GM21381 (cell line): ENCODE measurements around the gene GP9.

Experiments
- ATAC-seq: cut with Tn5 transposase; IDR thresholded peaks from one replicate; pipeline ENCODE4 v1.9.1; 2021; ENCODE audit warnings: mild to moderate bottlenecking, moderate library complexity; ENCODE audit not compliant: unreplicated experiment

GP9 gene

DNA sequence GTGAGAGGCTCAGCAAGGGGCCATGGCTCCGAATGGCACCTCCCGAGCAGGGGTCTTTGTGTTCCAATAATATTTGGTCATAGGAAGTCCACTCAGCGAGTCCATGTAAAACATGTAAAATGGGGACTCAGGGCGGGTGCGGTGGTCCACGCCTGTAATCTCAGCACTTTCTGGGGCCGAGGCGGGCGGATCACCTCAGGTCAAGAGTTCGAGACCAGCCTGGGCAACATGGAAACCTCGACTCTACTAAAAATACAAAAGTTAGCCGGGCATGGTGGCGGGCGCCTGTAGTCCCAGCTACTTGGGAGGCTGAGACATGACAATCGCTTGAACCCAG lies 33.1 kb upstream of the GP9 start:
- ATAC-seq, result no peak

- ATAC-seq, result no peak
Measured at GRCh38 chr3:129028866-129029265, 31.7 kb upstream of the GP9 start.

- no peak for ATAC-seq
Measured at GRCh38 chr3:129030611-129031010, 30.0 kb upstream of the GP9 start.

DNA sequence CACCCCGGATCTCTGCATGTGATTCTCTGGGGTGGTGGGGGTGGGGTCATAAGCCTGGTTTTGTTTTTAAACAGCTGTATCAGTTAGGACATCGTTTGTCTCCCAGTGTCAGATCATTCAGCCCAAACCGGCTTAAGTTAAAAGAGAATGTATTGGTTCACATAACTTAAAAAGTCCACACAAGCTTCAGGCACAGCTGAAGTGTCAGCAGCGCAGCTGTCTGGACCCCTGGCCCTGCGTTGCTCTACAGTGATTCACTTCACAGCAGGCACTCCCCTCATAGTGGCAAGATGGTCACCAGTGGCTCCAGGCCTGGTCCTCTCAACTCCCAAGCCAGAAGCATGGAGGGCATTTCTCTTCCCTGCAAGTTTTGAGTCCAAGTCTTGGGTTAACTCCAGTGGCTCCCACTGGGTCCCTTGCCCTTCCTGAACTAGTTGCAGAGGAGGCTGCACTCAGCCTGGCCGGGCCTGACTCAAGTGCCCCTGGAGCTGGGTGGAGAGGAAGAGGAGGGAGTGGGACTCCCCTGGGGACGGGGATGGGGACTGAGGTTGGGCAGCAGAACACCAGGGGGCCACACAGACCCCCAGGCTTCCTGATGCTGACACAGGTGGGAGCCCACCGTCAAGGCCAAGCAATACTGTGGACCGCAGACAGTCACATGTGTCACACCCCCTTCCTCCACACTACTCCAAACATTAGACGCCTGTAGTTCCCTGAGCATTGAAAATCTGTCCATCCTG lies 28.9 kb upstream of the GP9 start:
- ATAC-seq, result no peak

DNA sequence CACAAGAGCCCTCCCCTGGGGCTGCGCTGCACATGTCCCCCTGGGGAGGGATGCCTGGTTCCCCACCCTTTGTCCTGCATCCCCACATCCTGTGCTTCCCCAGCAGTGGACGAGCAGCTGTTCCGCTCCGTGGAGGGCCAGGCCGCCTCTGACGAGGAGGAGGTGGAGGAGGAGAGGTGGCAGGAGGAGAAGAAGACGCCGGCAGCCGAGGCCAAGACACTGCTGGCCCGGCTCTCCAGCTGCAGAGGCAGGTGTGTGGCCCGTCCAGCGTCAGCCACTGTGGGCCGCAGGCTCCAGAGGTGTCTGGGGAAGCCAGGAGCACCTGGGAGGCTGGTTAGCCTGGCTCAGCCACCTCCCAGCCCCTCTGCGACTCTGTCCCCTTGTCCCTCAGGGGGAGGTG lies 27.9 kb upstream of the GP9 start:
- ATAC-seq, result no peak

- no peak for ATAC-seq
Measured at GRCh38 chr3:129033151-129033550, 27.4 kb upstream of the GP9 start.

DNA sequence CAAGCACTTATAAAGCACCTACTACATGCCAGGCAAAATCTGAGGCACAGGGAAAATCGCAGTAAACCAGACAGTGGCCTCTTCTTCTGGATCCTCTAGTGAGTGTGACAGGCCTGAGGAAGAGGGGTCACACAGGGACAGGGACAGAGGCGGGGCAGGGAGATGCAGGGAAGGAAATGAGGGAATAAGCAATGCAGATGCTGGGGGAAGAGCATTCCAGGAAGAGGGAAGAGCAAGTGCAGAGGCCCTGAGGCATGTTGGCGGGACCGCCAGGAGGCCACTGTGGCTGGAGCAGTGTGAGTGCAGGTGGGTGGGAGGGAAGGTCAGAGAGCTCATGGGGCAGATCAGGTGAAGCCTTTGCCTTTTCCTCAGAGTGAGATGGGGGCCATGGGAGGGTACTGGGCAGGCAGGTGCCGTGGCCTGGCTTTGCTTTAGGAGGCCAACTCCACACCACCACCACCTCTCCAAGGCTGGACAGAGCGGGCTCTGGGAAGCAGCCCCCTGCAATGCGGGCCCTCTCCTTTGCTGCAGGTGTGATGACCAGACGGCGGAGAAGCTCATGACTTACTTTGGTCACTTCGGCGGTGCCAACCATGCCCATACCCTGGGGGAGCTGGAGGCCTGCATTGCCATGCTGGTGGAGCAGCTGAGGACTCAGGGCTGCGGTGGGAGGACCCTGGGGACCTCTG lies 26.8 kb upstream of the GP9 start:
- ATAC-seq, result no peak

DNA sequence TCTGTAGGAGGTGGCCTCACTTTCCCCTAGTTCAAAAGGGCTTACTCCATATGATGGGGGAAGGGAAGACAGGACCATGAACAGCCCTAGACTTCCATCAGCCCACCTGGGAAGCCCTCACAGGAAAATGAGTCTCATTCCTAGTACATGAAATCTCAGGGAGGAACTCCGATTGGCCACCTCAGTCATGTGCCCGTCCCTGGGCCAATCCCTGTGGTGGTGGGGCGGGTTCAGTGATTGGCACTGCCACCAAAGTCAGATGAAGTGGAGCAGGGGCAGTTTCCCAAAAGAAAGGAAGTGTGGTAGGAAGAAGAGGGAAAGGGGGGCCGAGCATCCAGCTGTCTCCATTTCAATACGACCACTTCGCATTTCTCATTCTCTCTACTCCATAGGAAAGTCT lies 25.9 kb upstream of the GP9 start:
- ATAC-seq, result no peak

DNA sequence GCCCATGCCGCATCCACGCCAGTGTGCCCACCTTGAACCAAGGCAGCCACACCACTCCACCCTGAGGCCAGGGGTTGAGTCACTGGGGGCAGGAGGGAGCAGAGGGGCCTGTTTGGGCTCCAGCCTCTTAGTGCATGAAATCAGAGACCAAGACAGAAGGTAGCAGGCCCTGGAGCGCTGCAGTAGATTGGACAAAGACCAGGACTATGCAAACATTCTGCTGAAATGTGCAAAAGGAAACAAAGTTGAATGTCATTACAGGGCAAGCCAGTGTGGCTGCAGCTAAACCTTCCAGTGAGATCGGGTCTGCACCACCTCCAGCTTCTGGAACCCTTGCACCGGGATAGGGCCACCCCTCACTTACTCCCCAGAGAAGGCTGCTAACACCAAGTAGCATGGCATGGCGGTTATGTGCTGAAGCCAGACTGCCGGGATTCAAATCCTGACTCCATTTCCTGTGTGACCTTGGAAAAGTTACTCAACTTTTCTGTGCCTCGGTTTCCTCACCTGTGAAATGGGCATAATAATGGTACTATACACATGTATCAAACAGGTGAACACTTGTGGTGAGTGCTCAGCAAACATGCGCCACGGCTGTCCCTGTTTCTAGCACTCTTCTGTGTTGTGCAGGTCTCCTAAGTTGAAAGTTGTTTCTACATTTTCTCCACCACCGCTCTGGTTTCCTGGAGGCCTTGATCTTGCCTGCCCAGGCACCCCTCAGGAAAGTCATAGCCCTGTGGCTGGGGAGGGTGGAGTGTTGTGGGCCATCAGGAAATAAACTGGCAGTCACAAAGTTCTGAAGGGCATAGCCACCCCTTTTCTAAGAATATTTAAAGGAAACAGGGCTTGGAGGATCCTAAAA lies 25.0 kb upstream of the GP9 start:
- ATAC-seq, result no peak

DNA sequence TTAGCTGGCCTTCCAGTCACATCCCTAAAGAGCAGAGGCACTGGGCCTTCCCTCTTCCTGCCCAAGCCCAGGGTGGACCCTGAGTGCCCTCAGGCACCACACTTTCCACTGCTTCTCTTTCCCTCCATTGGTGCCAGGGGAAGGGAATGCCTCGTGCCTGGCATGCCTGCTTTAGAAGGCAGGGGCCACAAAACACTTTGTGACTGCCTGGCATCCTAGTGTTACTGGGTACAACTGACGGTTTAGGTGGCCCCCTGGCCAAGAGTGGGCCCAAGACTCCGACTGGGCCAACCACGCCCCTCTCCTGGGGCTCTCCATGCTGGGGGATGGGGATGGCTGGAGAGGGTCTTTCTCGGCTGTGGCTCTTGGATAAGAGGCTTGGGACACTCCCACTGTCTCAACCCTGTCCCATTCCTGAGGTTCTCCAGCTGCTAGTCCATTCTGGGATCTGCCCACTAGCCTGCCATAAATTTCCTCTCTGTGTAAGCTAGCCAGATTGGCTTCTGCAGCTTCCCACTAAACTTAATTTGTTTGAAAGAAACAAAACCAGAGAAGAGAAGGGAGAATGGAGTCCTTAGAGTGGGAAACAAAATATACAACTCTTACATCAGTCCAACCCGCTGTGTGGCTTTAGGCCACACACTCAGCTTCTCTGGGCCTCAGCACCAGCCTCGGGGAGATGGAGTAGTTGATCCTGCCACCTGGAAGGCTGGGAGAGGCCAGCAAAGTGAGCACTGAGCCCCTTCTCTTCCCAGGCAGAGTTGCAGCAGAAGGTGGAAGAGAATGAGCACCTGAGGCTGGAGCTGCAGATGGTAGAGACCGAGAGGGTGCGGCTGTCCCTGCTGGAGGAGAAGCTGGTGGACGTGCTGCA lies 24.1 kb upstream of the GP9 start:
- no peak for ATAC-seq

- ATAC-seq, result no peak
Measured at GRCh38 chr3:129037093-129037419, 23.5 kb upstream of the GP9 start.

DNA sequence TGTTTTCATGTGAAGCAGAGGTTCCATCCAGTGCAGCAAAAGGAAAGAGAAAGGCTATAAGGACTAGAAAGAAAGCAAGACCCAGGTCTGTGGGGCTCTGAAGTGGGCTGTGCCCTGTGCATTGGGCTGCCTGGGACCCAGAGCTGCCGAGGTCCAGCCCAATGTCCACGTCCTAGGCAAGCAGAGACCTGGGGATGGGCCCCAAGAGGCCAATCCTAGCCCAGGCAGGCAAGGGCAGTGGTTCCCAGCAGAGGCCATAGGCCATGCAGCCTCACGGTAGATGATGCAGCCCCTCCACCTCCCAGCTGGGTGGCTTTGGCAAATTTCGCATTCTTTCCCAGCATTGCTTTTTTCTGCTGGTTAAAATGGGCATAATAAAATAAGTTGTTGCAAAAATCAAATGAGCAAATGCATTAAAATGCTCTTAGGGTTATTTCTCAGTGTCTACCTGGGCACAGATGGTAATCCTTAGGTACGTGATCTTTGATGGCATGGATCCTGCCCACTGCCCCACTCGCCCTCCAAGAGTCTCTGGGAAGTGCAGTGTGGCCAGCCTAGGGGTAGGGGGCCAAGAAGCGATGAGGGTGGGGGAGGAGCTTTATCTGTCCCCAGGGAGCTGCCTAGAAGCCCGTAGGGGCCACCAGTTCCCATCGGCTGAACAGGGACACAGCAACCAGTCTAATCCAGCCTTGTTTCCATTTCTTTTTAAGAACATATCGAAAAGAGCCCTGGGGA lies 22.3 kb upstream of the GP9 start:
- ATAC-seq, result no peak

- no peak for ATAC-seq
Measured at GRCh38 chr3:129039271-129040038, 21.1 kb upstream of the GP9 start.

GRCh38 chr3:129040039-129040336 lies 20.6 kb upstream of the GP9 start:
- no peak for ATAC-seq

DNA sequence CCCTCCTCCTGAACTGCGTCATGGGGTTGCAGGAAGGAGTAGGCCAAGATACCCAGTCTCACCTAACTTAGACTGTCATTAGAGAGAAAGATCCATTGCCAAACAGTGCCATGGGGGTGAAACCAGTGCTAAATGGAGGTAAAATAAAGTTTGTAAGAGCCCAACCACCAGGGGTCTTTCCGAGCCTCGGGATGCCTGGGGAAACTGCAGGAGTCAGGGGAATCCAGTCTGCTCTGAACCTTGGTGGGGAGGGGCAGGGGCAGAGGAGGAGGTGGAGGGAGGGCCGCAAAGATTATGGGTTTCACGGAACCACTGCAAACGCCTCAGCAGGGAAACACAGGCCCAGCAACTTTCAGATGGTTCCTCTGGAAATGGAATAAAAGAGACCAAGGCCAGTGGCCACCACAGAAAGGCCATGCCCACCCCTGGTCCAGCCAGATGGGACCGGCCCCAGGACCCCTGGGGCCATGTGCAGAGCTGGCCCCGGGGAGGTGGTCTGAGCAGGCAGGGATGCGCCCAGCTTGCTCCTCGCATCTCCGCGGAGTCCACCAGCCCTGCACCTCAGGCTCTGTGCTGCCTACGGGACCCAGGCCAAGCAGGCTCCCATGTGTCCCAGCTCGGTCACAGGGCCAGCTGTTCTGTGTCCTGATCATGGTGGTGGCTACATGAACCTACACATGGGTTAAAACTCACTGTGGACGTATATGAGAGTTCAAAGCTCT lies 19.8 kb upstream of the GP9 start:
- ATAC-seq, result no peak

DNA sequence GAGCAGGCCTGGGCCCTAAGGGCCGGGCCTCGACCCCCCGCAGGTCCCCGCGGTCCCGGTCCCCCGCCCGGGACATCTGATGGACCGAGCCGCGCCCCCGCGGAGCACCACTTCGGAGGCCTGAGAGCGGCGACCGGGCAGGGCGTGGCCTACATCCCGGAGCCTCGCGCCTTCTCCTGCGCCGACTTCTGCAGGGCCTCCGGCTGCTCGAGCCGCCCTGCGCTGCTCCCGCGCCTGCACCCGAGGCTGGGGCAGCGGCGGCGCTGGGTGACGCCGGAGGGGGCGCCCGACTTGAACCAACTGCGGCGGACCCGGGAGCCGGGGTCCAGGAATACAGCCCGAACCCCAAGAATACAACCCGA lies 14.9 kb upstream of the GP9 start:
- no peak for ATAC-seq

- no peak for ATAC-seq
Measured at GRCh38 chr3:129046037-129046731, 14.4 kb upstream of the GP9 start.

GRCh38 chr3:129046732-129047552 lies 13.6 kb upstream of the GP9 start:
- ATAC-seq, result no peak
